ENCODE measurements around the gene SIRT5.

SIRT5 gene

GRCh38 chr6:13554929-13555333, 19.5 kb upstream of the SIRT5 start:
- no peaks in the 10 kb centered on the region for H3K27me3 ChIP-seq (ENCODE audit: insufficient read depth, low read length, poor library complexity, severe bottlenecking)
- no peak overlapping the region for H3K4me2 ChIP-seq (ENCODE audit: low read depth, low read length, poor library complexity, severe bottlenecking)
- TF ChIP-seq EZH2phosphoT487 (IDR thresholded peaks at IDR 0.05; ENCODE audit: borderline replicate concordance) (no peak), CTCF (conservative IDR thresholded peaks at IDR 0.05; ENCODE audit: low read length) (no peak)
- no peak overlapping the region for H3K4me3 ChIP-seq (ENCODE audit: low read length, poor library complexity, severe bottlenecking)
- H3K79me2 ChIP-seq (ENCODE audit: insufficient read depth, low read length), result no peaks in the 10 kb centered on the region
- H3K9me2 ChIP-seq (replicated peaks; ENCODE audit: low read depth, low read length), result no peaks in the 10 kb centered on the region
- H2AFZ ChIP-seq (ENCODE audit: low read length), result no peak overlapping the region
- H3F3A ChIP-seq (ENCODE audit: low read depth), result 0 out of 2 replicates have a peak, but pooled peaks cover 6% of the 10 kb centered on the region
- no peaks in the 10 kb centered on the region for H3K9me3 ChIP-seq (ENCODE audit: insufficient read depth, low read depth, low read length)
- H3K36me3 ChIP-seq (ENCODE audit: insufficient read depth, low read length), result no peaks in the 10 kb centered on the region
- no peak overlapping the region for H3K9ac ChIP-seq (ENCODE audit: low read depth, low read length, poor library complexity, severe bottlenecking)
- H3K4me1 ChIP-seq (ENCODE audit: insufficient read depth, low read length, poor library complexity, severe bottlenecking), result peaks cover 6% of the 10 kb centered on the region
- H4K20me1 ChIP-seq (ENCODE audit: insufficient read depth, low read length, poor library complexity, severe bottlenecking), result no peaks in the 10 kb centered on the region

- H3K4me1 ChIP-seq (ENCODE audit: insufficient read depth, low read length, poor library complexity, severe bottlenecking), result peaks cover 3% of the 10 kb centered on the region
- no peak overlapping the region for H3K4me3 ChIP-seq (ENCODE audit: low read length, poor library complexity, severe bottlenecking)
- H3K9ac ChIP-seq (ENCODE audit: low read depth, low read length, poor library complexity, severe bottlenecking), result no peak overlapping the region
- no peaks in the 10 kb centered on the region for H4K20me1 ChIP-seq (ENCODE audit: insufficient read depth, low read length, poor library complexity, severe bottlenecking)
- H3K9me3 ChIP-seq (ENCODE audit: insufficient read depth, low read depth, low read length), result no peaks in the 10 kb centered on the region
- H3K27me3 ChIP-seq (ENCODE audit: insufficient read depth, low read length, poor library complexity, severe bottlenecking), result no peaks in the 10 kb centered on the region
- TF ChIP-seq CTCF (conservative IDR thresholded peaks at IDR 0.05; ENCODE audit: low read length) (no peak), EZH2phosphoT487 (IDR thresholded peaks at IDR 0.05; ENCODE audit: borderline replicate concordance) (no peak)
- no peaks in the 10 kb centered on the region for H3K79me2 ChIP-seq (ENCODE audit: insufficient read depth, low read length)
- no peaks in the 10 kb centered on the region for H3K9me2 ChIP-seq (replicated peaks; ENCODE audit: low read depth, low read length)
- no peaks in the 10 kb centered on the region for H3K36me3 ChIP-seq (ENCODE audit: insufficient read depth, low read length)
- H3F3A ChIP-seq (ENCODE audit: low read depth), result no peaks in the 10 kb centered on the region
- H3K4me2 ChIP-seq (ENCODE audit: low read depth, low read length, poor library complexity, severe bottlenecking), result no peak overlapping the region
- no peak overlapping the region for H2AFZ ChIP-seq (ENCODE audit: low read length)
These were observed 16.6 kb upstream of the SIRT5 start for GRCh38 chr6:13557841-13558240.

- H3K4me2 ChIP-seq (ENCODE audit: low read depth, low read length, poor library complexity, severe bottlenecking), result no peak overlapping the region
- no peaks in the 10 kb centered on the region for H3K36me3 ChIP-seq (ENCODE audit: insufficient read depth, low read length)
- TF ChIP-seq EZH2phosphoT487 (IDR thresholded peaks at IDR 0.05; ENCODE audit: borderline replicate concordance) (no peak), CTCF (conservative IDR thresholded peaks at IDR 0.05; ENCODE audit: low read length) (no peak)
- no peaks in the 10 kb centered on the region for H3K27me3 ChIP-seq (ENCODE audit: insufficient read depth, low read length, poor library complexity, severe bottlenecking)
- no peak overlapping the region for H3K4me3 ChIP-seq (ENCODE audit: low read length, poor library complexity, severe bottlenecking)
- H3K9ac ChIP-seq (ENCODE audit: low read depth, low read length, poor library complexity, severe bottlenecking), result no peak overlapping the region
- peaks cover 3% of the 10 kb centered on the region for H3K4me1 ChIP-seq (ENCODE audit: insufficient read depth, low read length, poor library complexity, severe bottlenecking)
- no peaks in the 10 kb centered on the region for H3F3A ChIP-seq (ENCODE audit: low read depth)
- no peak overlapping the region for H2AFZ ChIP-seq (ENCODE audit: low read length)
- H3K9me3 ChIP-seq (ENCODE audit: insufficient read depth, low read depth, low read length), result no peaks in the 10 kb centered on the region
- H4K20me1 ChIP-seq (ENCODE audit: insufficient read depth, low read length, poor library complexity, severe bottlenecking), result no peaks in the 10 kb centered on the region
- no peaks in the 10 kb centered on the region for H3K79me2 ChIP-seq (ENCODE audit: insufficient read depth, low read length)
- no peaks in the 10 kb centered on the region for H3K9me2 ChIP-seq (replicated peaks; ENCODE audit: low read depth, low read length)
These were observed 15.7 kb upstream of the SIRT5 start for GRCh38 chr6:13558718-13559117.
